IPS-NIHi7 (cell line): ENCODE measurements around the gene STMN1.
"Not testable (repeated sequence)": the region's sequence is repeated elsewhere in the genome, so short reads cannot be mapped to it uniquely, and the experiment has no call there.

Source experiments
- DNase-seq: peaks from one replicate; pipeline ENCODE4 v3.0.0; 2012; ENCODE audit warnings: mixed read lengths; ENCODE audit errors: extremely low spot score

Gene STMN1

GRCh38 chr1:25905680-25906643 lies at the start of gene STMN1:
TSS of gene STMN1 (minus strand) at chr1:25906419. CDS start at chr1:25904676, 1,743 bp downstream.
- DNase-seq: peak; percentile 94

DNA sequence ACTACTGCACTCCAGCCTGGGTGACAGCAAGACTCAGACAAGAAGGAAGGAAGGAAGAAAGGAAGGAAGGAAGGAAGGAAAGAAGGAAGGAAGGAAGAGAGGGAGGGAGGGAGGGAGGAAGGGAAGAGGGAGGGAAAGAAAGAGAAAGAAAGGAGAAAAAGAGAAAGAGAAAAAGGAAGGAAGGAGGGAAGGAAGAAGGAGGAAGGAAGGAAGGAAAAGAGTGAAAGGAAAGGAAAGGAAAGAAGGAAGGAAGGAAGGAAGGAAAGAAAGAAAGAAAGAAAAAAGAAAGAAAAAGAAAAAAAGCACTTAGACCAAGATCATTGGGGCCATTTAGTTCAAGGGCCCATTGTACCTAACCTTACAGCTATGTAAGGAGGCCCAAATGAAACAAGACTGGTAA lies 49.3 kb upstream of the STMN1 start:
- DNase-seq: no peak

- DNase-seq: no peak
Observed at GRCh38 chr1:25954282-25954938, 48.2 kb upstream of the STMN1 start.

DNA sequence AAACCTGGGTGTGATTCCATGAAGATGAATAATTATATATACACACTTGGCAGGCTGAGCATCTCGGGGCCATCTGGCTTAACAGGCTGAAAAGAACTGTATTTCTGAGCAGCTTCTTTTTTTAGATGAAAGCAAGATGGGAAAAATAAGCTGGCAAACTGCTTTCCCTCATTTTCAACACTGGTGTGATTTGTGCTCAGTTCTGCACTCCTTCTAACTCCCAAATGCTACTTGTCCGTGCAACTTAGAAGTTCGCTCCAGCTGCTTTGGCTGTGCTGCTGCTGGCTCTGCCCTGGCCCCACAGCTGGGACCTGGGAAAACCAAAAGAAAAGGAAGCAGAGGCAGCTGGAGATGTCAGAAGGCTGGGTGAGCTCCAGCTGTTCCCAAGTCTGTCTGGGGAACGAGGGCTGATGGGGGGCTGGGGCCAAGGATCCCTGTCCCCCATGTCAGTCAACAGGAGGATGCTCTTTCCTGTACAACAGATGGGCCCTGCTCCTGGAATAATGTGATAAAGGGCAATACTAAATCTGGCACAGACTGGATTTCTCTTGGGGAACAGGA lies 46.7 kb upstream of the STMN1 start:
- no peak for DNase-seq

DNA sequence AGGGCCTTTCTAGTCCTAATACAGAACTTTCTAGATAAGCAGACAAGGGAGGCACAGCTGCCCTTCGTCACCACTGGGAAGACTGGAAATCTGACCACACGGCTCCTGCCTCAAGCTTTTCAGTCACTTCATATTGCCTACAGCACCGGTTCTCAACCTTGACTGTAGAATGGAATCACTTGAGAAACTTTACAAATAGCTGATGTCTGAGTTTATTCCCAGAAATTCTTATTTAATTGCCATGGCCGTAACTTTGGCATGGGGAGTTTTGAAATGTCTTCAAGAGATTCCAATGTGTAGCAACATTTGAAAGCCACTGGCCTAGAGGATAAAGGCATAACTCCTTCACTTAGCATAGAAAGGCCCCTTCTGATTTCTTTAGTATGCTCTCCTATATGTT lies 42.4 kb upstream of the STMN1 start:
- no peak for DNase-seq

DNA sequence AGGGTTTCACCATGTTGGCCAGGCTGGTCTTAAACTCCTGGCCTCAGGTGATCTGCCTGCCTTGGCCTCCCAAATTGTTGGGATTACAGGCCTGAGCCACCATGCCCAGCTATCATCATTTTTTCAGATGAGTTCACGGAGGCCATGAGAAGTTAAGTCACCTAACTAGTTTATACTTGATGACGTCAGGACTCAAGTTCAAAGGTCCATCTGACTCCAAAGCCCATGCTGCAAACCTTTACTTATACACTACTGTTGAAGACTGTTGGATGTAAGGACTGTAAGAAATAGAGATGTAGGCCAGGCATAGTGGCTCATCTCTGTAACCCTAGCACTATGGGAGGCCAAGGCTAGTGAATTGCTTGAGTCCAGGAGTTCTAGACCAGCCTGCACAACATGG lies 40.8 kb upstream of the STMN1 start:
- no peak for DNase-seq

- DNase-seq: no peak
Observed at GRCh38 chr1:25945761-25946160, 39.5 kb upstream of the STMN1 start.

DNA sequence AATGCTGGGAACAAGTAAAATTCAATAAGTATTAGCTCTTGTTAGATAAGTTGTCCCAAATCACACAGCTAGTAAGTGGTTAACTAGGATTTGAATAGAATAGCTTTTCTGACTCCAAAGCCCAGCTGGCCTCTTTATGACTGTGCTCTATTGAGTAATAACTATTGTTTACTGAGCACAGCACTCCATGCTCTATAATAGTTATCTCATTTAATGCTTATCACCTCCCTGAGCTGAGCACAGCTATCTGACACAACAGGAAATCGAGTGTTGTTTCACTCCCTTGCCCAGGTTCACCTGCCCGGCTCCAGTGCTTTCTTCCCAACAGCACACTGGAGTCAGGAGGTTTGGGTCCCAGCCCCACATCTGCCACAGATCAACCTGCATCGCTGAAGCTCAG lies 38.8 kb upstream of the STMN1 start:
- no peak for DNase-seq

- DNase-seq: not testable (repeated sequence)
Observed at GRCh38 chr1:25943511-25943910, 37.3 kb upstream of the STMN1 start.

GRCh38 chr1:25936947-25937346 lies 30.7 kb upstream of the STMN1 start:
- DNase-seq: no peak

- DNase-seq: no peak
Observed at GRCh38 chr1:25933479-25934365, 27.5 kb upstream of the STMN1 start.

GRCh38 chr1:25932811-25933400 lies 26.7 kb upstream of the STMN1 start:
- not testable (repeated sequence) for DNase-seq

DNA sequence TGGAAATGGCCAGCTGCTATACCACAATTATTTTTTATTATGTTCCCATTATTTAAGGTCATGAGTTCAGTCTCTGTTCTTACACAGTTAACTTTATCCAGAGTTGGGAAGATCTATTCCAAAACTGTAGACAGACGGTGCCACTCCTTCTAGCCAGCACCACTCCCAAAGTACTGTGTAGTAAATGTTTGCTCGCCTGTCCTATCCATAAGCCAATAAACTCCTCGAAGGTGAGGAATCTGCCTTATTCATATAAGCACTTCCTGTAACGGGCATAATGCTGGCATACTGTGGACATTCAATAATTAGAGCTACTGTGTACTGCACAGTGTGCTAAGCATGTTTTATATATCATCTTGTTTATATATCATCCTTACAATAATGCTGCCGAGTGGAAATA lies 26.1 kb upstream of the STMN1 start:
- DNase-seq: no peak

GRCh38 chr1:25929016-25929415 lies 22.8 kb upstream of the STMN1 start:
- no peak for DNase-seq

DNA sequence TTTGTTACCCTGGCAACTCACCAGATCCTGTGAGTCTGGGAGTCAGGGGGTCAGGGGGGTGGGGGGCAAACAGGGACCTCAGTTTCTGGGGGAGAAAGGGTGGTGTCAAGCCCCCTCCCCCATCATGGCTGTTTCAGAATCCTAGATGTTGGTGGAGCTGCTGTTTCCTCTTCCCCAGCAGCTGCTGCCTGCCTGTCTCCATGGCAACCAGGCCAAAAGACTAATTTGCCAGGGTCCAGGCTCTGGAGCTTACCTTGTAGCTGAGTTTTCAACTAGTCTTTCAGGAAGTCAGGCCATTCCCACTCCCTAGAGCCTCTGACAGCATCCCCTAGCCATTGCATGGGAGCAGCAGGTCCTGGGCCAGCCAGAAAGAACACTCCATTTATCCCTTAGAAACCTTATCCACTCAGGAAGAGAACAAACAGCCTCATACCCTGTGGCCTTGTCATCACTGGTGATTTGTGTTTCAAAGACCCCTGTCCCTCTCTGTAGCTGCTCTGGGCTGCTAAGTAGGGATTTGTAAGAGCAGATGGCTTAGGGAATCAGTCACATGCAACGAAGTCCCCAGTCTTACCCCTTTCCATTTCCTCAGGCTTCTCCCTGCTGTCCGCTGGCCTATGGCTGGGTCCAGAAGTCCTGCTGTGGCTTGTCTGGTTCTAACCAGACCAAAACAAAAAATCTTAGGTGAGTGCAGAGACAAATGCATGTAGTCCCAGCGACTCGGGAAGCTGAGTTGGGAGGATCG lies 21.5 kb upstream of the STMN1 start:
- peak; percentile 45 for DNase-seq

DNA sequence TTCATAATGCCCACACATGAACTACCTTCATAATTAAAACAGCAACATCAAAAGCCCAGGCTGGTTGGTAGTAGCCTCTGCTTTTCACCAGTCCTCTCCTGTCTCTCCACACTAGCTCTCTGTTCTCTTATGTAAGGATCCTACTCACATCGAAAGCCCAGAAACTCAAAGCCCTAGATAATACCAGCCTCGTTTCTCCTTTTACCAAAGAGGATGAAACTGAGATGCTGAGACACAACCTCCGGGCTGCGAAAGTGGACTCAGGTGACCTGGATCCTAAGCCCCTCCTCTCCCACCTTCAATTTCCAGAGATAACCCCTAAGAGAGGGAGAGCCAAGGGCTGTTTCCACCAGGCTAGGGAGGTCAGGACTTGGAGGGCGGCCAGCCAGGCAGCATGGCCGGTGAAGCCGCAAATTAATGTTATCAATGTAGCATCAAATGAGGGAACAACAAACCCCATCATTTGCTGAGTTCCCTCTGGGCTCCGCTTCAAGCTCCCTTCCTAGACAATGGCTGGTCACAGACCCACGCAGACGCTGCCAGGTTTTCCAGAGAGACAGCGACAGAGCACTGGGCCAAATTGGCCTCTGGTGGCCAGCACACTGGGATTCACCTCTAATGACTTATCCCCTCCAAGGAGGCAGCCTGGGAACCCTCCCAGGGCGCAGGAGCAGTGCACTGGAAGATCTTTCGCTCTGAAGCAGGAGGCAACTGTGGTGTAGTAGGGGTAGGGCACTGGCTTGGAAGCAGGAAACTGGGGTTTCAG lies 20.7 kb upstream of the STMN1 start:
- DNase-seq: no peak

DNA sequence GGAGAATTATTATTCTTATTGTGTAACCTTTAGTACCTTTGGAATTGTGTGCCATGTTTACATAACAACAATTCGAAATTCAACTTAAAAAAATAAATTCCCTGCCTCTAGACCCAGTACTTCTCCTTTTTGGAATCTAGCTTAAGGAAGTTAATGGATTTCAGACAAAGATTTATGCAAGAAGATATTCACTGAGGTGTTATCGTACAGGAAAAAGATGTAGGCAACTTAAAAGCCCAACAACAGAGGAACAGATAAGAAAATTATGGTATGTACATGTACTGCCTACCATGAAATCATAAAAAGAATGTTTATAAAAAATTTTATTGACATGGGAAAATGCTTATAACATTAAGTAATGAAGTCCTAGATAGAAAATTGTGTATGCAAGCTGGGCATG lies 18.2 kb upstream of the STMN1 start:
- no peak for DNase-seq

GRCh38 chr1:25922971-25923552 lies 16.8 kb upstream of the STMN1 start:
- peak; percentile 44 for DNase-seq
